ENCODE measurements around the gene CHKB. TPM values are rescaled to one million over a fixed set of nuclear protein-coding genes. Genes with fewer than 3 reads are reported as not detected.

CHKB gene
- total and polyA plus RNA-seq, 2 of the 8 experiments (the other 6 are each of a cell fraction or from before 2014, with no cell fraction given), result 27.9 to 42.2 TPM

GRCh38 chr22:50537765-50538164 lies 44.9 kb downstream of the CHKB start:
- H3K79me1 ChIP-seq (ENCODE audit: low read depth, low read length), result no peaks in the 10 kb centered on the region
- no peak overlapping the region for H2BK5ac ChIP-seq (ENCODE audit: low read depth, low read length)
- H2BK15ac ChIP-seq (ENCODE audit: low read length), result no peak overlapping the region
- H2AFZ ChIP-seq (ENCODE audit: low read length), result no peak overlapping the region
- H3K4ac ChIP-seq (replicated peaks; ENCODE audit: insufficient read length, low read depth, low read length), result no peak overlapping the region
- POLR2A ChIA-PET (ENCODE audit: partially characterized antibody), result no interaction called here
- H4K91ac ChIP-seq (replicated peaks; ENCODE audit: insufficient read length, low read length), result no peak overlapping the region
- H2BK20ac ChIP-seq (ENCODE audit: low read length), result no peak overlapping the region
- H2BK120ac ChIP-seq (replicated peaks; ENCODE audit: low read depth, low read length), result no peak overlapping the region
- no peaks in the 10 kb centered on the region for H3K79me2 ChIP-seq (ENCODE audit: control insufficient read depth in 1 of 2, insufficient read depth in 2 of 2, low read length in 2 of 2)
- H3K23ac ChIP-seq (ENCODE audit: insufficient read length), result no peak overlapping the region
- H3K4me1 ChIP-seq (replicated peaks in 1 of 4; ENCODE audit: control insufficient read depth in 3 of 4, insufficient read depth in 4 of 4, low read length in 3 of 4), result no peaks in the 10 kb centered on the region
- no peak overlapping the region for H3K4me3 ChIP-seq (ENCODE audit: extremely low read depth in 1 of 4, insufficient read depth in 2 of 4, low read depth in 3 of 4, low read length in 4 of 4)
- DNase-seq (ENCODE audit: low read depth in 1 of 2, low spot score in 2 of 2) (no peak), FAIRE-seq (no peak)
- H3K23me2 ChIP-seq (ENCODE audit: low read depth, low read length), result no peaks in the 10 kb centered on the region
- no peak overlapping the region for H2BK12ac ChIP-seq (ENCODE audit: low read depth, low read length)
- H3K14ac ChIP-seq (ENCODE audit: insufficient read length), result no peak overlapping the region
- no peak overlapping the region for H4K8ac ChIP-seq (ENCODE audit: extremely low read depth, insufficient read depth, low read length)
- no peak overlapping the region for H3K27ac ChIP-seq (ENCODE audit: low read depth, low read length)
- WGBS, 2 experiments (ENCODE audit: extremely low coverage in 1 of 2, insufficient coverage in 1 of 2, insufficient read length in 1 of 2, insufficient replicate concordance in 2 of 2, low coverage in 1 of 2, low lambda C conversion rate in 2 of 2, missing lambda C conversion rate in 1 of 2), result 90 to 100% methylated on average over 3 to 13 of the region's 13 CpGs
- no peaks in the 10 kb centered on the region for H3K9me3 ChIP-seq (ENCODE audit: insufficient read depth in 2 of 2, low read depth in 1 of 2, low read length in 1 of 2)
- no peak overlapping the region for H3K9ac ChIP-seq (replicated peaks in 1 of 4; ENCODE audit: extremely low read depth in 1 of 4, low read depth in 3 of 4, low read length in 3 of 4)
- peaks cover 1 to 8% (median 6%) of the 10 kb centered on the region in 4 experiments; a peak in 6 of 7 replicates for H3K27me3 ChIP-seq (replicated peaks in 1 of 4; ENCODE audit: control insufficient read depth in 3 of 4, extremely low read depth in 1 of 4, insufficient read depth in 3 of 4, low read length in 3 of 4)
- no peaks in the 10 kb centered on the region for H3K36me3 ChIP-seq (ENCODE audit: control insufficient read depth in 2 of 4, insufficient read depth in 4 of 4, low read length in 3 of 4)
- CTCF ChIA-PET (ENCODE audit: partially characterized antibody), result interaction anchor here (0.6 to 6.6 kb wide), 4 partner anchors 9 to 92 kb away, joined by 3 to 36 read pairs (median 3); partner anchors contain the start of gene SCO2
- no peaks in the 10 kb centered on the region for H4K20me1 ChIP-seq (replicated peaks in 1 of 2; ENCODE audit: control insufficient read depth in 1 of 2, insufficient read depth in 2 of 2, low read length in 2 of 2)
- no peak overlapping the region for H3K4me2 ChIP-seq (ENCODE audit: insufficient read depth in 1 of 2, low read depth in 2 of 2, low read length in 2 of 2)
- no peak overlapping the region for H2AK5ac ChIP-seq (ENCODE audit: low read depth, low read length)
- H4K5ac ChIP-seq (ENCODE audit: insufficient read length, low read depth, low read length), result no peak overlapping the region
- H3K56ac ChIP-seq (replicated peaks; ENCODE audit: insufficient read length, low read depth, low read length), result no peak overlapping the region
- no peak overlapping the region for H3K18ac ChIP-seq (ENCODE audit: extremely low read depth, low read length)
- no peak for TF ChIP-seq ATF3 (IDR thresholded peaks at IDR 0.05; ENCODE audit: insufficient read depth, low read depth, low read length)
- TF ChIP-seq SUZ12 (IDR thresholded peaks at IDR 0.05; ENCODE audit: low read length), result no peak
- TF ChIP-seq CBX8 (IDR thresholded peaks at IDR 0.05; ENCODE audit: borderline replicate concordance, low read depth, low read length), result no peak
- no peak for TF ChIP-seq SIRT6 (IDR thresholded peaks at IDR 0.05; ENCODE audit: low read length)
- TF ChIP-seq BCL11A (IDR thresholded peaks at IDR 0.05; ENCODE audit: low read depth in 2 of 2, low read length in 2 of 2), result no peak
